ENCODE measurements around the gene HORMAD2. TPM values are rescaled to one million over a fixed set of nuclear protein-coding genes. Genes with fewer than 3 reads are reported as not detected.
A peak's percentile ranks its signal among the peaks of the same experiment; 100 is the strongest.

The HORMAD2 gene
- total and polyA plus RNA-seq, 9 of the 15 experiments (the other 6 are each of a cell fraction or from before 2014, with no cell fraction given): not detected

- TF ChIP-seq ETS2 (tag; IDR thresholded peaks at IDR 0.05; ENCODE audit: borderline replicate concordance, poor library complexity, severe bottlenecking): no peak
- peak; percentile 91 for TF ChIP-seq SMAD3 (CRISPR knock-in tag; conservative IDR thresholded peaks at IDR 0.05)
- peak; percentile 72 for TF ChIP-seq FOSL1 (tag; conservative IDR thresholded peaks at IDR 0.05)
- no peak for TF ChIP-seq FOXJ3 (CRISPR knock-in tag; IDR thresholded peaks at IDR 0.05)
- 0 out of 4 replicates have a peak, but pooled peaks of 1 of the 2 experiments have one; percentile 28 for TF ChIP-seq FOXA3 (CRISPR knock-in tag; conservative IDR thresholded peaks at IDR 0.05 in 1 of 2, IDR thresholded peaks at IDR 0.05 in 1 of 2)
- TF ChIP-seq ATF1 (CRISPR knock-in tag; IDR thresholded peaks at IDR 0.05): no peak
- TF ChIP-seq ATF1 (tag; IDR thresholded peaks at IDR 0.05): peak; percentile 83
- 0 out of 2 replicates have a peak, but pooled peaks have one; percentile 22 for TF ChIP-seq MAFG (tag; conservative IDR thresholded peaks at IDR 0.05)
- TF ChIP-seq ZNF79 (CRISPR knock-in tag; IDR thresholded peaks at IDR 0.05; ENCODE audit: low read depth): no peak
- no peak for TF ChIP-seq GTF3C2 (IDR thresholded peaks at IDR 0.05; ENCODE audit: borderline replicate concordance, extremely low read depth, insufficient read length)
- TF ChIP-seq ARHGAP35 (IDR thresholded peaks at IDR 0.05; ENCODE audit: partially characterized antibody): no peak
- TF ChIP-seq CGGBP1 (CRISPR knock-in tag; IDR thresholded peaks at IDR 0.05): no peak
- TF ChIP-seq ZNF780A (CRISPR knock-in tag; IDR thresholded peaks at IDR 0.05): no peak
- TF ChIP-seq XRCC5 (IDR thresholded peaks at IDR 0.05; ENCODE audit: low read depth, low read length): no peak
- no peak for TF ChIP-seq ZNF655 (CRISPR knock-in tag; IDR thresholded peaks at IDR 0.05)
- no peak for TF ChIP-seq TCF15 (CRISPR knock-in tag; IDR thresholded peaks at IDR 0.05)
- peak; percentile 83 for TF ChIP-seq ATF7 (IDR thresholded peaks at IDR 0.05)
- peak; percentile 51; the same call in 1 of the 2 replicates for TF ChIP-seq ATF3 (IDR thresholded peaks at IDR 0.05)
- no peak for TF ChIP-seq ATF3 (CRISPR knock-in tag; conservative IDR thresholded peaks at IDR 0.05)
- no peak for TF ChIP-seq RBFOX2 (IDR thresholded peaks at IDR 0.05; ENCODE audit: low read depth, low read length)
- no peak for TF ChIP-seq ZNF41 (CRISPR knock-in tag; conservative IDR thresholded peaks at IDR 0.05)
- peak; percentile 94 for TF ChIP-seq HMGN3 (IDR thresholded peaks at IDR 0.05; ENCODE audit: borderline replicate concordance, extremely low read depth, insufficient read length, low read depth, low read length)
- TF ChIP-seq ZNF766 (CRISPR knock-in tag; conservative IDR thresholded peaks at IDR 0.05): peak; percentile 92
- no peak for TF ChIP-seq SIX5 (IDR thresholded peaks at IDR 0.05; ENCODE audit: borderline replicate concordance in 1 of 2, insufficient read depth in 1 of 2, low read depth in 1 of 2, low read length in 2 of 2)
These were observed 136.4 kb downstream of the HORMAD2 start (continued) for GRCh38 chr22:30216710-30217109.
